Measurements from ENCODE around the gene ZNF485.

DNA sequence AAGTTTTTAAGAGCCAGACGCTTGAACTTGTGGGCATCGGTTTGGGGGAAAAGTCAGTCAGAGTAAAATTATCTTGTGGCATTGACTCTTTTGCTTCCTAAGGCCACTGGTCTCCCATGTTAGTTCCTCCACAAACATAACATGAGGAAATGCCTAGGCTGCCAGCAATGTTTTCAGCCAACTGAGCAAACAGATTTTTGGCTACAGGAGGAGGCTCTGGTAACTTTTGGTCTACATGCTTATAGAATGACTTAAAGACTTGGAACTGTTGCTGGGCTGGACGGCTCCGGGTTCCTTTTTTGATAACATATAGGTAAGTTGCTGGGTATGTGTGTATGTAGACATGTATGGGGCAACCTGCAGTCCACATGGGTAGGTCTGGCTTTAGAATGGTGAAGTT lies 22.2 kb upstream of the ZNF485 start:
- TF ChIP-seq POLR2A (IDR thresholded peaks at IDR 0.05) (no peak), CTCF (IDR thresholded peaks at IDR 0.05) (no peak)
